ENCODE results near the gene NCOR1. TPM values are rescaled to one million over a fixed set of nuclear protein-coding genes. Genes with fewer than 3 reads are reported as not detected.

Gene NCOR1
- total and polyA plus RNA-seq, 2 of the 8 experiments (the other 6 are each of a cell fraction or from before 2014, with no cell fraction given), result 65.4 to 142 TPM

DNA sequence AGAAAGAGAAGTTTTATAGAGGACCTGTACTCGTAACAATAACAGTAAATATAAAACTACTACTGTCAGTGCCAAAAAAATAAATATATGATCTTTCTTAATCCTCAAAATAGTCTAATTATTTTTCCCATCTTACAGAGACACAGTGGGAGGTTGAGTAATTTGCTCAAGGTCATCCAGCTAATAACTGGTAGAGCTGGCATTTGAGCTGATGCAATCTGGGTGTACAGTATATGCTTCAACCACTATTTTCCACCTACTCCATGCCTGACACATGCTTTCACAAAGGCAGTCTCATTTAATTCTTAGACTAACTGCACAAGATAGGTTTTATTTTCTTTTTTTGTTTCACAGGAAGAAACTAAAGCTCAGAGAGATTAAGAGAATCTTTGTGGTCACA is 35.3 kb upstream of the NCOR1 start:
- Histone ChIP-seq H3K18ac (ENCODE audit: extremely low read depth, low read length) (no peak overlapping the region), H4K91ac (replicated peaks; ENCODE audit: insufficient read length, low read length) (no peak overlapping the region), H3K4me2 (ENCODE audit: insufficient read depth in 1 of 2, low read depth in 2 of 2, low read length in 2 of 2) (no peak overlapping the region), H3K9ac (replicated peaks in 1 of 4; ENCODE audit: extremely low read depth in 1 of 4, low read depth in 3 of 4, low read length in 3 of 4) (no peak overlapping the region), H2AFZ (ENCODE audit: low read length) (no peak overlapping the region), H2AK5ac (ENCODE audit: low read depth, low read length) (no peak overlapping the region), H3K4me3 (ENCODE audit: extremely low read depth in 1 of 4, insufficient read depth in 2 of 4, low read depth in 3 of 4, low read length in 4 of 4) (no peak overlapping the region), H2BK12ac (ENCODE audit: low read depth, low read length) (no peak overlapping the region), H2BK15ac (ENCODE audit: low read length) (no peak overlapping the region), H3K4me1 (replicated peaks in 1 of 4; ENCODE audit: control insufficient read depth in 3 of 4, insufficient read depth in 4 of 4, low read length in 3 of 4) (peaks cover 2 to 8% (median 3%) of the 10 kb centered on the region in 4 experiments; a peak in 4 of 7 replicates), H3K27ac (ENCODE audit: low read depth, low read length) (no peak overlapping the region), H4K8ac (ENCODE audit: extremely low read depth, insufficient read depth, low read length) (no peak overlapping the region), H3K27me3 (replicated peaks in 1 of 4; ENCODE audit: control insufficient read depth in 3 of 4, extremely low read depth in 1 of 4, insufficient read depth in 3 of 4, low read length in 3 of 4) (no peaks in the 10 kb centered on the region), H3K23ac (ENCODE audit: insufficient read length) (no peak overlapping the region), H3K79me1 (ENCODE audit: low read depth, low read length) (peaks cover 2% of the 10 kb centered on the region; the same call in 1 of the 2 replicates), H3K56ac (replicated peaks; ENCODE audit: insufficient read length, low read depth, low read length) (no peak overlapping the region), H2BK5ac (ENCODE audit: low read depth, low read length) (no peak overlapping the region), H3K23me2 (ENCODE audit: low read depth, low read length) (no peaks in the 10 kb centered on the region), H4K5ac (ENCODE audit: insufficient read length, low read depth, low read length) (no peak overlapping the region), H3K4ac (replicated peaks; ENCODE audit: insufficient read length, low read depth, low read length) (no peak overlapping the region), H3K36me3 (ENCODE audit: control insufficient read depth in 2 of 4, insufficient read depth in 4 of 4, low read length in 3 of 4) (no peaks in the 10 kb centered on the region), H3K79me2 (ENCODE audit: control insufficient read depth in 1 of 2, insufficient read depth in 2 of 2, low read length in 2 of 2) (no peaks in the 10 kb centered on the region), H3K14ac (ENCODE audit: insufficient read length) (no peak overlapping the region), H2BK120ac (replicated peaks; ENCODE audit: low read depth, low read length) (no peak overlapping the region), H3K9me3 (ENCODE audit: insufficient read depth in 2 of 2, low read depth in 1 of 2, low read length in 1 of 2) (no peaks in the 10 kb centered on the region), H4K20me1 (replicated peaks in 1 of 2; ENCODE audit: control insufficient read depth in 1 of 2, insufficient read depth in 2 of 2, low read length in 2 of 2) (no peaks in the 10 kb centered on the region), H2BK20ac (ENCODE audit: low read length) (no peak overlapping the region)
- 95% methylated on average over 1 of the region's 1 CpG; no CpG with 5 or more reads in 1 of the 2 experiments for WGBS, 2 experiments (ENCODE audit: extremely low coverage in 1 of 2, insufficient coverage in 1 of 2, insufficient read length in 1 of 2, insufficient replicate concordance in 2 of 2, low coverage in 1 of 2, low lambda C conversion rate in 2 of 2, missing lambda C conversion rate in 1 of 2)
- DNase-seq (ENCODE audit: low read depth in 1 of 2, low spot score in 2 of 2) (no peak), FAIRE-seq (no peak)
- POLR2A ChIA-PET (ENCODE audit: partially characterized antibody), result no interaction called here
- CTCF ChIA-PET (ENCODE audit: partially characterized antibody), result interaction anchor here (1.1 to 1.3 kb wide), 2 partner anchors 36 to 113 kb away, joined by 3 to 7 read pairs; no protein-coding TSS in a partner anchor
- TF ChIP-seq NANOG (IDR thresholded peaks at IDR 0.05; ENCODE audit: insufficient read depth, low read depth, low read length, poor library complexity, severe bottlenecking) (no peak), JUND (IDR thresholded peaks at IDR 0.05; ENCODE audit: low read length) (no peak), TAF1 (IDR thresholded peaks at IDR 0.05; ENCODE audit: low read depth, low read length) (no peak)
